ENCODE data around the gene DUSP8.
A peak's percentile ranks its signal among the peaks of the same experiment; 100 is the strongest.
"Not testable (repeated sequence)": the region's sequence is repeated elsewhere in the genome, so short reads cannot be mapped to it uniquely, and the experiment has no call there.

The DUSP8 gene, protein sequence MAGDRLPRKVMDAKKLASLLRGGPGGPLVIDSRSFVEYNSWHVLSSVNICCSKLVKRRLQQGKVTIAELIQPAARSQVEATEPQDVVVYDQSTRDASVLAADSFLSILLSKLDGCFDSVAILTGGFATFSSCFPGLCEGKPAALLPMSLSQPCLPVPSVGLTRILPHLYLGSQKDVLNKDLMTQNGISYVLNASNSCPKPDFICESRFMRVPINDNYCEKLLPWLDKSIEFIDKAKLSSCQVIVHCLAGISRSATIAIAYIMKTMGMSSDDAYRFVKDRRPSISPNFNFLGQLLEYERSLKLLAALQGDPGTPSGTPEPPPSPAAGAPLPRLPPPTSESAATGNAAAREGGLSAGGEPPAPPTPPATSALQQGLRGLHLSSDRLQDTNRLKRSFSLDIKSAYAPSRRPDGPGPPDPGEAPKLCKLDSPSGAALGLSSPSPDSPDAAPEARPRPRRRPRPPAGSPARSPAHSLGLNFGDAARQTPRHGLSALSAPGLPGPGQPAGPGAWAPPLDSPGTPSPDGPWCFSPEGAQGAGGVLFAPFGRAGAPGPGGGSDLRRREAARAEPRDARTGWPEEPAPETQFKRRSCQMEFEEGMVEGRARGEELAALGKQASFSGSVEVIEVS

DNA sequence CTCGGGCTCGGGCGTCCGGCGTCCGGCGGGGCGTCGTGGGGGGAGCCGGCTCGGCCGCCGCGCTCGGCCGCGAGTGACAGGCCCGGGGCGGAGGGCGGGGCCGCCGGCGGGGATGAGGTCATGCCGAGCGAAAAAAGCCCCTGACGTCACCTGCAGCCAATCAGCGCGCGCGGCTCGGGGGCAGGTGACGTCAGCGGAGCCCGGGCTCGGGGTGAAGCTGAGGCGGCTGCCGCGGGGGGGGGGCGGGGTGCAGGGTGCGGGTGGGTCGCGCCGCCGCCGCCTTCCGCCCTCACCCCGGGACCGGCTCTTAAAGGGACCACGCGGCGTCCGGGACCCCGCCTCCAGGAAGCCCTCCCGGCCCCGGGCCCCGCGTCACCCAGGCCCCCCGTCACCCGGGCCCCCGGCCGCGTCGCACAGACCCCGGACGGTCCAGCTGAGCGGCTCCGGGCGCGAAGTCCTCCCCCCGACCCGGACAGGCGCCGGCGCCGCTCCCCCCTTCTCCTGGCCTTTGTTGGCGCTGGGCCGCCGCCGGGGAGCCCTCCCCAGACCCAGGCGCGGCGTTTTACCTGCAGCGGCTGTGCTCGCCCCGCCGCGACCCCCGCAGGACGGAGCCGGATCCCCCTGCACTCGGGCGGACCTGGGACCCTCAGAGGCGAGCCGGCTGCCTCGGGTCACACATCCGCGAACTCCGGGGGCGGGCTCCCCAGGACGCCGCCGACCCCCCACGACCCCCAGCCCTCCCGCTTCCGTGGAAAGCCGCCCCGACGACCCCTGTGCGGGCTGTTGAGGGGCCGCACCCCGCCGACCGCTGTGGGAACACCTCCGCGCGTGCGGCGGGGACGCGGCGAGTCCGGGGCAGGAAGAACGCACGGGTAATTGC lies at the start of gene DUSP8:
TSS of gene DUSP8 (minus strand) at position 75 of the 880 bp plus-strand sequence. CDS start 6,445 bp downstream, outside the sequence.
- DNase-seq (ENCODE audit: low read depth): peak; percentile 66

DNA sequence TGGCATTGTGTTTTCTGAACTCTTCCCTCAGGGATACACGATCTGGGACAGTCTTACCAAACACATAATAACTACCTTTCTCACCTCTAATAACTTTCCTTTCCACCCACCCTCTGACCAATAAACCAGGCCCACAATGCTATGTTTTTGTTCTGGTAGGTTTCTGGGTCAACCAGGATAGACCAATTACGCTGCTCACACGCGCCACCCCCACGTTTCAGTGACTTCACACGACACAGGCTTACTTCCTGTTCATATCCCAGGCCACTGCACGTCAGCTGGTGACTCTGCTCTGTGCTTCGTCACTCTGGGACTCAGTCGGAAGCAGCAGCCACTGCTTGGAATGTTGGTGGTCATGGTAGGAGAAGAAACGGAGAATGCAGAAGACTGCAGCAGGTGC lies 47.4 kb upstream of the DUSP8 start:
- DNase-seq (ENCODE audit: low read depth): no peak

DNA sequence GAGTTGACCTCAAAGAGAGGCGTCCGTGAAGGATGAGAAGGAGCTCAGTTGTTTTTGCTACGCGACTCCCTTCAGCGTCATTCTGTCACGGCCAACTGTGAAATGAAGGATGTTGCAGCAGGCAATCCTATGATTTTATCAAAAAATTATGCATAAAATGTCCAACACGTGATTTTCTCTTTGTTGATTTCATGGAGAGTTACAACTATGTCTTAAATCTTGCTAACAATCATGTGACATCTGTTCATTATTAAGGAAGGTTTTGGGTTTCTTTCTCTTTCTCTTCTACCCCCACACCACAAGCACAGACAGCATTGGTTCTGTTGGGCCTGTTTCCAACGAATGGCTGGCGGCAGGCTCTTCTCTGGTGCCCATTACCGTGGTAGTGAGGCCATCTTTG lies 46.2 kb upstream of the DUSP8 start:
- no peak for DNase-seq (ENCODE audit: low read depth)

DNA sequence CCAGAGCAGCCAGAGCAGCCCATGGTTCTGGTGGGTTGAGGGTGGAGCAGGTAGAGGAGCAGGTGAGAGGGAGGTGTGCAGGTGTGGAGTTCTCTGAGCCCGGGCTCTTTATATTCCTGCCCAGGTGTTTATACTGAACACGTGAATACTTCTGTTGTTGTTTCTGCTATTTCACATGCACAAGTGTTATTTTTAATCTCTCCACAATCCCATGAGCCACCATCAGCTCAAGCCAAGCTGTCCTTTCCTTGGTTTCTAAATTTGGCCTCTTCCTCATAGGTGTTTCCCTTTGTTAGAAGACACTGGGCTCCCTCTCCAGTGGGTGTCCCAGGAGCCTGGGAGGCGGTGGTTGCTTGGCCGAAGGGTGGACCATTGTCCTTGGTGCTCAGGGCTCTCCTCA lies 36.3 kb upstream of the DUSP8 start, which contains the start of gene KRTAP5-3:
TSS of gene KRTAP5-3 (minus strand) at position 101 of the 400 bp plus-strand sequence. CDS start at position 23, 78 bp downstream.
- no peak for DNase-seq (ENCODE audit: low read depth)

DNA sequence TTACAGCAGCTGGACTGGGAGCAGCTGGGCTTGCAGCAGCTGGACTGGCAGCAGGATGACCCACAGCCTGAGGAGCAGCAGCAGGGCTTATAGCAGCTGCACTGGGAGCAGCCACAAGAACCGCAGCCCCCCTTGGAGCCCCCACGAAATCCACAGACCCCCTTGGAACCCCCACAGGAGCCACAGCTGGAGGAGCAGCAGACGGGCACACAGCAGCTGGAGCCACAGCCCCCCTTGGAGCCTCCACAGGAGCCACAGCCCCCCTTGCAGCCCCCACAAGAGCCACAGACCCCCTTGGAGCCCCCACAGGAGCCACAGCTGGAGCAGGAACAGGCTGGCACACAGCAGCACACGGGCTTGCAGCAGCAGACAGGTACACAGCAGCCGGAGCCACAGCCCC lies 35.8 kb upstream of the DUSP8 start:
- DNase-seq (ENCODE audit: low read depth): not testable (repeated sequence)

DNA sequence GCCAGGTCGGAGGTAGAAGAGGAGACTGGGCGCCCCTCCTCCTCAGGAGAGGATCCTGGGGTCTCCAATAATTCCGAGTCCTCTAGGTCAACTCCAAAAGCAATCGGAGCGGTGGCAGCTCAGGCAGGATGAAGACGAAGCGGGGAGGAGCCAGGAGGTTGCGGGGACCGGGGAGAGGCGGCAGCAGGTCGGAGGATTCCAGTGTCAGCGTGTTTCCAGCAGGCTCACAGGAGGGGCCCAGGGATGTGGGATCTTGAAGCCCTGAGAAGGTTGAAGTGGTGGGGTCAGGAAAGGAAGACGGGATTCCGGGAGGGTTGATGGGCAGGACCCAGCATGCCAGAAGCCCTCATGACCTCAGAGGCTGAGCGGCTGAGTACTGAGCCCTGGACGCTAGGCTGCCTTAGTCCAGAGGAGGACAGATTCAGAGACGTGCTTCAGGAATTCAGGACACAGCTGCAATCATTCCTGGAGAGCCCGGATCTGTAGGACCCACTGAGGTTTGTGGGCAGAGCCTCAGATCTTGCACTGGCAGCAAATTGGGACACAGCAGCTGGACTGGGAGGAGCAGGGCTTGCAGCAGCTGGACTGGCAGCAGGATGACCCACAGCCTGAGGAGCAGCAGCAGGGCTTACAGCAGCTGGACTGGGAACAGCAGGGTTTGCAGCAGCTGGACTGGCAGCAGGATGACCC lies 35.2 kb upstream of the DUSP8 start:
- peak; percentile 5 for DNase-seq (ENCODE audit: low read depth)

DNA sequence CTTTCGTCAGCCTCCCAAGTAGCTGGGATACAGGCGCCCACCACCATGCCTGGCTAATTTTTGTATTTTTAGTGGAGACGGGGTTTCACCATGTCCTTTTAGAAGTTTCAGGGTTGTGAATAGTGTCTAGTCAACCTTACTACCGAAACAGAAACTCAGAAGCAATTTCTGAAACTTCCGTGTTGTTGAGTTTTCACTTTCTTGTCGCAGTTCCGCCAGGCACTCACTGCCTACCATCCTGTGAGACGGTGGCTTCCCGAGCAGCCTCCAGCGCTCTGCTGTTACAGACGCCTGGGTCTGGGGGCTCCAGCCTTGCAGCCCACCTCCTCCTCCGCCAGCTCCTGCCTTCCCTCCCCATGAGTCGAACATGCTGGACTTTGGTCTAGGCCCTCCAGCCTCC lies 33.9 kb upstream of the DUSP8 start:
- not testable (repeated sequence) for DNase-seq (ENCODE audit: low read depth)

DNA sequence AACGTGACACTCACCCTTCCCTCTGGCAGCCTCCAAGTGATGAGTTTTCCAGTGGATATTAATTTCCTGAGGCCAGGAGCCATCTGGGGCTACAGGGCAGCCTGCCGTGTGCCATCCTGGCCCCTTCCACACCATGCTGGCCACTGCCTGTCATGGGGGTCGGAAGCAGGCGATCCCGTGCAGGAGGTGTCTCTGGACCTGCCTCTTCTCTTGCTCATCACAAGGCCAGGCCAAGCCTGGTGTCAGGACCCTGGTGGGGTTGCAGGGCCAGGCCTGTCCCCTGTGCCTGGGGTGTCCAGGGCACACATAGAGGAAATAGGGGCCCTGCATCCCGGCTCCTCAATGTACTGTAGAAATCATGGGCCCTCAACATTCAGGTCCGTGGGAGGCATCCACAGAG lies 32.6 kb upstream of the DUSP8 start:
- no peak for DNase-seq (ENCODE audit: low read depth)

DNA sequence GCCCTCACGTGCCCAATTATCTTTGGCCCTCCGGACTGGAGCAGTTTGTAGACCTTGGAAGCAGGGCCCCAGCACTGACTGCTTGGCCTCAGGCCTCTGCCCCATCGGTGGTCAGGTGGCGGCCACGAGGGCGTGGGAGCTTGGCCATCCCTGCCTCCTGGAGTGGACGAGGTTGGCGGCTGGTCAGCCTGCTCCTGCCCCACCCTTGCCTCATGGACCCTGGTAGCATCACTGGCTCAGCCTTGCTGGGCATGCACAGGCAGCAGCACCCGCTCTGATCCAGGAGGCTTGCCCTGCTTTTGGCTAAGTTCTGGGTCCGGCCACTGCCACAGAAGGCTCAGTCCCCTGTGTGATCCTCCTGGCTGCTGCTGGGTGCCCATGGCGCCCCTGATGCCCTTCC lies 32.1 kb upstream of the DUSP8 start:
- no peak for DNase-seq (ENCODE audit: low read depth)

DNA sequence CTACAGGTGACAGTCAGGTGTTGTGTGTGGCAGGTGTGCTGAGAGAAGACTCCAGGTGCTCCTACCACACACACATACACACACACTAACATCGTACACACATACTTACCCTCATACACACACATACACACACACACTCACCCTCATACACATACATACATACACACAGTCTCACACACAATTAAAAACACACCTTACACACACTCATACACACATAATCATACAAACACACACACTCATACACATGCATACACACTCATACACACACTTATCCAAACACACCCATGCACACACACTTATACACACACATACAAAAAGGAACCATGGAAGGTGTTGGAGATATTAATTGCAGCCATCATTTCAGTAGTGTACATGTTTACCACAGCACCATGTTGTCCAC lies 31.6 kb upstream of the DUSP8 start:
- DNase-seq (ENCODE audit: low read depth): no peak

DNA sequence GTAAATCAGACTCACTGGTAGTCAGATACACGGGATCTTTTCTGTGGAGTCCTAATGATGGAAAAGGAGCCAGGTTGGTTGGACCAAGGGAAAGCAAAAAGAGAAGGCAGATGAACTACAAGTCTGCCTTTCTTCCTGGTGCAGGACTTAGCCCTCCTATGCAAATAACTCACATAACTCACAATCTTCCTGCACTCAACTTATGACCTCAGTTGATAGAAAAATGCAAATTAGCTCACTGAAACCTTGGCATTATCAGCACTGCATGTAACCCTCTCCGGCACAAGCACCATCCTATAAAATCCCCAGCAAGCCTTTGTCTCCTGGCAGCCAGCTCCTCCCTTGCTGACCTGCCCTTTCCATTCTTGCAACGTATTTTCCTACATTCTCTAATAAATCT lies 29.6 kb upstream of the DUSP8 start:
- not testable (repeated sequence) for DNase-seq (ENCODE audit: low read depth)

DNA sequence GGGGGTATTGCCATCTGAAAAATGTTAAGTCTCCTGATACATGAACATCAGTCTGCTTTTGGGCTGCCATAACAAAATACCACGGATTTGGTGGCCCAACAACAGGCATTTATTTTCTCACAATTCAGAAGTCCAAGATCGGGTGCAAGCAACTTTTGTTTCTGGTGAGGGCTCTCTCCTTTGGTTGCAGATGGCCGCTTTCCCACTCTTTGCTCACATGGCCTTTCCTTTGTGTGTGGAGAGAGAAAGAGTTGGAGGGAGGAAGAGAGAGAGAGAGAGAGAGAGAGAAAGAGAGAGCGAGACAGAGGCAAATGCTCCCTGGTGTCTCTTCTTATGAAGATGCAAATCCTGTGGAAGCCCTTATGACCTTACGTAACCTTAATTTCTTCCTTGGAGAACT lies 28.6 kb upstream of the DUSP8 start:
- DNase-seq (ENCODE audit: low read depth): no peak

DNA sequence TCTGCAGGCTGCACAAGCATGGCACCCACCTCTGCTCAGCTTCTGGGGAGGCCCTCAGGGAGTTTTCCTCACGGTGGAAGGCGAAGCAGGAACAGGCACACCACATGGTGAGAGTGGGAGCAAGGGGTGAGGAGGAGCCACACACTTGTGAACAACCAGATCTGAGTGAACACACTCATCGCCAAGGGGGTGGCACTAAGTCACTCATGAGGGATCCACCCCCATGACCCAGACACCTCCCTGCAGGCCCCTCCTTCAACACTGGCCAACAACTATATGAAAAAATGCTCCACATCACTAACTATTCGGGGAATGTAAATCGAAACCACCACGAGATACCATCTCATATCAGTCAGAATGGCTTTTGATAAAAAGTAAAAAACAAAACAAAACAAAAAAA lies 26.7 kb upstream of the DUSP8 start:
- peak; percentile 32 for DNase-seq (ENCODE audit: low read depth)

DNA sequence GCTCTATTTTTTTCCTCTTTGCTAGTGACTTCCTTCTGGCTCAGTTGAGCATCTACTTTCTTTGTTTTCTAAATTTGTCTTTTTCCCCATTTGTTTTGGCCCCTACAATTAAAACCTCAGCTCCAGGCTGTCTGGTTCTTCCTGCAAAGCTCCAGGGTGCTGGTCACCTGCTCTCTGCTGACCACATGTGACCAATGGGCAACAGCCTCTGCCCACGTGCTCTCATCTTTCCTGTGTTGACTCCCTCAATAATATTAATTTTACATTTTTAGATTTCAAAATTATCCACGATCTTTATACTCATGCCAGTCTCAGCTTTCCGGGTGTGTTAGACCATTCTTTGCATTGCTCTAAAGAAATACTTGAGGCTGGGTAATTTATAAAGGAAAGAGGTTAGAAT lies 26.3 kb upstream of the DUSP8 start:
- not testable (repeated sequence) for DNase-seq (ENCODE audit: low read depth)

DNA sequence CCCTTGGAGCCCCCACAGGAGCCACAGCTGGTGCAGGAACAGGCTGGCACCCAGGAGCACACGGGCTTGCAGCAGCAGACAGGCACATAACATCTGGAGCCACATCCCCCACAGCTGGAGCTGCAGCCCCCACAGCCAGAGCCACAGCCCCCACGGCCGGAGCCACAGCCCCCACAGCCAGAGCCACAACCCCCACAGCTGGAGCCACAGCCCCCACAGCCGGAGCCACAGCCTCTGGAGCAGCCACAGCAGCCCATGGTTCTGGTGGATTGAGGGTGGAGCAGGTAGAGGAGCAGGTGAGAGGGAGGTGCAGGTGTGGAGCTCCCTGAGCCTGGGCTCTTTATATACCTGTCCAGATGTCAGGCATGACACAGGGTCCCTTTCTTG lies 25.9 kb upstream of the DUSP8 start, which contains the start of gene KRTAP5-2:
TSS of gene KRTAP5-2 (minus strand) at position 301 of the 387 bp plus-strand sequence. CDS start at position 257, 44 bp downstream.
- no peak for DNase-seq (ENCODE audit: low read depth)

DNA sequence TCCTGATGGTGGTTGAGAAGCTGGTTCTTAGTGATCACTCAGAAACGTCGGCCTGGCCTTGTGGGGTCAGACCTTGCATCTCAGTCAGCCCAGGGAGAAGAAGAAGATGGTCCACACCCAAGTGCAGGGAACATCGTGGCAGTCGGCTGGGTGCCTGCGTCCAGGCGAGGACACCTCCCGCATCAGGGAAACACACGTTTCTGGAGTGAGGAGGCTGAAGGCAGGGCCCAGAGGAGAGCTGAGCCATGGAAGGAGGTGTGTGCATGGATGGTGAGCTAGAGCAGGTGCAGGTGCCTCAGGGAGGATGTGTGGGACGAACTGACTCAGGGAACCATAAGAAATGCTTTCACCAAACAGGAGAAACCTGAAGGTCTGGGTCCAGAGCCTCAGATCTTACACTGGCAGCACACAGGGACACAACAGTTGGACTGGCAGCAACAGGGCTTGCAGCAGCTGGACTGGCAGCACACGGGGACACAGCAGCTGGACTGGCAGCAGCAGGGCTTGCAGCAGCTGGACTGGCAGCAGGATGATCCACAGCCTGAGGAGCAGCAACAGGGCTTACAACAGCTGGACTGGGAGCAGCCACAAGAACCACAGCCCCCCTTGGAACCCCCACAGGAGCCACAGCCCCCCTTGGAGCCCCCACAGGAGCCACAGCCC lies 25.4 kb upstream of the DUSP8 start:
- DNase-seq (ENCODE audit: low read depth): no peak

DNA sequence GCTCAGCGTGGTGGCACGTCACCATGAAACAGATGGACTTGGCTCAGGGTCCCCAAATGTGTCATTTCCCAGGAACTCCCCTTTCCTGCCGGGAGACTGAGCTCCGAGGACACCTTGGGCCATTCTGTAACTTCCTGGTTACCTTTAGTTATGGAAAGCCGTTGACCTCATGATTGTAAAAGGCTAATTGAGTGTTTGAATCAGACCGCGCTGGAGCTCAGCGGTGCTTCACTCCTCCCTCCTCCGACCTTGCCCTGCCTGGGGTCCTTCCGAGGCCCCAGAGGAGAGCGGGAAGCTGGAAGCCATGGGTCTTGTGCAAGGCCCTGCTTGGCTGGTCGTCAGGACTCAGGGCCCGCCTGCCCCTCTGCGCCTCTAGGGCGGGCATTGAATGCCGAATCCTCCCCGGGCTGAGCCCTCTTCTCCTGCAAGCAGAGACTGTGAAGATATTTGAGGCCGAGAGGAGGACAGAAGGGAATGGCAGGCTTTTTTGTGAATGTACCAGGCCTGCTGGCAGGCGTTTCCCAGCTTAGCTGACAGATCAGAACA lies 24.6 kb upstream of the DUSP8 start:
- not testable (repeated sequence) for DNase-seq (ENCODE audit: low read depth)

DNA sequence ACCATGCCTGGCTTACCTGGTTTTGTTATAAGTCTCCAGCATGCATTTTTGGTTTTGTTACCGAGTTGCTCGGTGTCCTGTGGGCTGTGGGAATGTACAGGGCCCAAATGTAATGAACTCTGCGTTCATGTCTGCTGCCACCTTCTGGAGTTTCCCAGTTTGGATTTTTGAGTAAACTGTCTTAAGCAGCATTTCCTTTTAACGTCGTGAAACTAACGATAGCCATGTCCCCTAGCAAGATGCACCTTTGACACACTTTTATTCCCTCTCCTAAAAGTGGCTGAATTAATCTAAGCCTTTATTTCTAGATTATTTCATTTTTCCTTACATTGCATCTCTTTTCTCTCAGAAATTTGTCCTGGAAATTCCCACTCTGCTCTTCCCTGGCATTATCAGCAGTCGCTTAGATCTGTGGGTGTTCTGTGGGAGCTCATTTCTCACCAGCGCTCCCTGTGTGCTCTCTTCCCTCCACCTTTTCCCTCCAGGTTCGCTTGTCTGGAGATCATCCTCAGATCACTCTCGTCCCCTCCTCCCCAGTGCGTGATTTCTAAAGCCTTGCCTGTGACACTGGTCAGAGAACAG lies 24.0 kb upstream of the DUSP8 start:
- not testable (repeated sequence) for DNase-seq (ENCODE audit: low read depth)

DNA sequence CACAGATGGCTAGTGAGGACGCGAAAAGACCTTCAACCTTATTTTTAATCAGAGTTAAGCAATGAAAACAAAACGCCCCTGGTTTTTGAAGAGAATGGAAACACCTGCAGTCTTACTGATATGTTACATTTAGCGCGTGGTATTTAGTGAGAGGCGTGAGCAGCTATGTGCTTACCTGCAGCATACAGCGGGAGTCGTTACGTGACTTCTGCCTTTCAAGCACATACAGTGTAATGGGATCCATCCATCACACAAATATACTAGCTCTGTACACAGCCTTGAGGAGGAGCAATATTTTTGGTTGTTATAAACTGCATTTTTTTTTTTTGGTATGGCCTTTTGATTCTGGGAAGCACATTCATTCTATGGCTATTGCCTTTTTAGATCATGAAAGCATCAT lies 20.6 kb upstream of the DUSP8 start:
- no peak for DNase-seq (ENCODE audit: low read depth)

DNA sequence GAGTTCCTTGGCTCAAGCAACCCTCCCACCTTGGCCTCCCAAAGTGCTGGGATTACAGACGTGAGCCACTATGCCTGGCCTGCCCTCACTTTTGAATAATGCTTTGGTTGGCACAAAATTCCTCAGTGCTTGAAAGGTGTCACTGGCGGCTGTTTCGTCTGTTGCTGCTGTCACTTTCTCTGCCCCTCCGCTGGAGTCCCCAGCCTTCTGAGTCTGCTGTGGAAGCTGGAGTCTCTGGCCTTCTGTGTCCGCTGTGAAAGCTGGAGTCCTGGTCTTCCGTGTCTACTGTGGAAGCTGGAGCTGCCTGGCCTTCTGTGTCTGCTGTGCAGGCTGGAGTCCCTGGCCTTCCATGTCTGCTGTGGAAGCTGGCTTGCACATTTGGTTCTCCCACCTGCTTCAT lies 17.9 kb upstream of the DUSP8 start:
- no peak for DNase-seq (ENCODE audit: low read depth)

Data from amniotic epithelial cell (primary cell).